GM12878 (cell line): ENCODE data around the gene AKR1A1. TPM values are rescaled to one million over a fixed set of nuclear protein-coding genes. Genes with fewer than 3 reads are reported as not detected.
"Not testable (repeated sequence)": the region's sequence is repeated elsewhere in the genome, so short reads cannot be mapped to it uniquely, and the experiment has no call there.

Experiments
- ATAC-seq: fragments of 200-7000 bp; cut with Tn5 transposase; 3 replicates; pipeline ENCODE4 v1.9.1; 2020; ENCODE audit warnings: mild to moderate bottlenecking, moderate library complexity
- BruUV-seq: library from RNA; stranded (reverse); fragments of 400-500 nt; replicated peaks from 2 replicates; lab custom pipeline; 2021; lab: Mats Ljungman, UMichigan
- CTCF ChIA-PET: fragments of 300-600 bp; sonication (Branson Sonifier 250); formaldehyde crosslinking; extraction: SDS; loops from one replicate; lab custom pipeline; 2021; ENCODE audit warnings: inconsistent platforms; lab: Yijun Ruan, JAX
- POLR2A ChIA-PET: fragments of 350-600 bp; formaldehyde crosslinking; extraction: SDS; loops from one replicate; lab custom pipeline; 2021; ENCODE audit warnings: inconsistent platforms; lab: Charles Lee
- RAD21 ChIA-PET: fragments of 300-600 bp; sonication (Branson Sonifier 250); formaldehyde crosslinking; loops from one replicate; lab custom pipeline; 2023; ENCODE audit warnings: antibody characterized with exemption; ENCODE audit not compliant: unreplicated experiment; lab: Charles Lee
- SMC1A ChIA-PET: fragments of 300-600 bp; sonication (Branson Sonifier 250); formaldehyde crosslinking; loops from one replicate; lab custom pipeline; 2023; ENCODE audit not compliant: unreplicated experiment, uncharacterized antibody; lab: Charles Lee
- DNase-seq: peaks from one replicate; pipeline ENCODE4 v3.0.0-alpha.2; 2011; ENCODE audit warnings: low read depth, low spot score
- FAIRE-seq: peaks from 3 replicates; lab custom pipeline; 2011; peaks lifted over from hg19 to GRCh38; lab: Jason Lieb, UNC
- H2AFZ ChIP-seq: 2 replicates; pipeline ENCODE4 v1.6.0; 2011; ENCODE audit warnings: low read depth, low read length, control low read depth; ENCODE audit not compliant: control insufficient read depth
- H3K27ac ChIP-seq: 2 replicates; pipeline ENCODE4 v1.5.1; 2011; ENCODE audit warnings: control low read depth; ENCODE audit not compliant: control insufficient read depth, insufficient read depth
- H3K27me3 ChIP-seq, 2 experiments: replicated peaks in 1 of 2; 2 replicates each; pipeline versions ENCODE4 v1.6.0 to v1.6.1; 2011; ENCODE audit warnings: low read length in 1 of 2; ENCODE audit not compliant: control insufficient read depth in 2 of 2, insufficient read depth in 2 of 2
- H3K36me3 ChIP-seq, 2 experiments: 2 replicates each; pipeline ENCODE4 v1.5.1; 2011; ENCODE audit warnings: low read length in 1 of 2; ENCODE audit not compliant: control insufficient read depth in 2 of 2, insufficient read depth in 2 of 2
- H3K4me1 ChIP-seq: 2 replicates; pipeline ENCODE4 v1.6.1; 2011; ENCODE audit warnings: mild to moderate bottlenecking, low read length, moderate library complexity, mixed read lengths; ENCODE audit not compliant: control insufficient read depth, insufficient read depth
- H3K4me2 ChIP-seq: 2 replicates; pipeline ENCODE4 v1.6.0; 2011; ENCODE audit warnings: control low read depth; ENCODE audit not compliant: control insufficient read depth, insufficient read depth
- H3K4me3 ChIP-seq: fragments of 200-600 bp; sonication (generic); 2 replicates; pipeline ENCODE4 v1.5.1; 2016
- H3K79me2 ChIP-seq: 2 replicates; pipeline ENCODE4 v1.6.0; 2011; ENCODE audit warnings: low read length; ENCODE audit not compliant: control insufficient read depth, insufficient read depth
- H3K9ac ChIP-seq: 2 replicates; pipeline ENCODE4 v1.8.0; 2011; ENCODE audit warnings: low read length, control low read depth, mixed read lengths; ENCODE audit not compliant: control insufficient read depth, insufficient read depth
- H3K9me3 ChIP-seq: replicated peaks from 3 replicates; pipeline ENCODE4 v1.5.1; 2011; ENCODE audit warnings: mild to moderate bottlenecking, low read length; ENCODE audit not compliant: control insufficient read depth, insufficient read depth
- H4K20me1 ChIP-seq: 2 replicates; pipeline ENCODE4 v1.6.0; 2011; ENCODE audit not compliant: control insufficient read depth, insufficient read depth
- BRCA1 ChIP-seq: IDR thresholded peaks from 2 replicates; pipeline ENCODE4 v1.6.1; 2011; ENCODE audit warnings: low read depth, low read length, improper control_type of control experiment
- GATAD2B ChIP-seq: fragments of 450-650 bp; conservative IDR thresholded peaks from 2 replicates; pipeline ENCODE4 v1.6.1; 2017; ENCODE audit warnings: low read depth, mild to moderate bottlenecking, moderate library complexity
- HDGF ChIP-seq: fragments of 450-650 bp; IDR thresholded peaks from 2 replicates; pipeline ENCODE4 v1.6.1; 2016; ENCODE audit warnings: antibody characterized with exemption
- NKRF ChIP-seq: fragments of 450-650 bp; conservative IDR thresholded peaks from 2 replicates; pipeline ENCODE4 v1.6.1; 2017; ENCODE audit warnings: mild to moderate bottlenecking, moderate library complexity
- REST ChIP-seq: IDR thresholded peaks from 2 replicates; pipeline ENCODE4 v1.6.1; 2012; ENCODE audit warnings: mild to moderate bottlenecking, low read depth, low read length
- ZBTB40 ChIP-seq: fragments of 450-650 bp; IDR thresholded peaks from 2 replicates; pipeline ENCODE4 v1.6.1; 2016; ENCODE audit warnings: mild to moderate bottlenecking, moderate library complexity, borderline replicate concordance
- WGBS: methylation state at CpG from one replicate; pipeline ENCODE4 v1.1.6; 2016; ENCODE audit warnings: low lambda C conversion rate; ENCODE audit not compliant: insufficient replicate concordance, insufficient coverage; ENCODE audit errors: missing lambda C conversion rate; 5-methylcytosine and 5-hydroxymethylcytosine counted together
- in situ Hi-C: fragments of 300-500 bp; cut with MboI; formaldehyde crosslinking; loops from 9 replicates; pipeline ENCODE4 v1.14.3; 2018; ENCODE audit warnings: mixed read lengths
- intact Hi-C: fragments of 100-400 bp; cut with micrococcal nuclease; formaldehyde crosslinking; loops from one replicate; pipeline ENCODE4 v1.14.2; 2022; ENCODE audit not compliant: unreplicated experiment
- polyA plus RNA-seq, 11 experiments: library from polyadenylated mRNA; depleted of rRNA in 4 of 11; unstranded in 6 of 11; stranded (reverse) in 5 of 11; fragments of >200 nt; fragmentation: Nextera tagmentation in 4 of 11; fragmentation: Illumina TruSeq in 1 of 11; extraction: Ambion mirVana in 4 of 11; extraction: Trizol in 1 of 11; gene quantifications; 1 replicate in 1 of 11; 2 replicates in 10 of 11; pipeline versions ENCODE4 v1.2.1 to v1.2.3, GENCODE V29; 2011 to 2016; ENCODE audit warnings: inconsistent platforms in 2 of 11, missing spikeins in 2 of 11, low read depth in 1 of 11
- total RNA-seq, 4 experiments: library from RNA; depleted of rRNA in 3 of 4; stranded (reverse); fragments of >200 nt in 3 of 4; fragmentation: Illumina TruSeq in 1 of 4; extraction: Trizol in 1 of 4; gene quantifications; 2 replicates each; pipeline versions ENCODE4 v1.2.1 to v1.2.3, GENCODE V29; 2013 to 2021

The AKR1A1 gene
- total and polyA plus RNA-seq, 10 of the 15 experiments (the other 5 are each of a cell fraction or from before 2014, with no cell fraction given), result 187 to 335 (median 241) TPM

GRCh38 chr1:45596765-45597164 lies 46.1 kb downstream of the AKR1A1 start:
- 0 out of 2 replicates have a peak, but pooled peaks have one; percentile 65 for TF ChIP-seq HDGF
- FAIRE-seq, H3K4me1 ChIP-seq, H3K36me3 ChIP-seq, H3K4me2 ChIP-seq, SMC1A ChIA-PET, BruUV-seq, RAD21 ChIA-PET, in situ Hi-C loops, H3K27me3 ChIP-seq, H3K9me3 ChIP-seq, H4K20me1 ChIP-seq, H3K27ac ChIP-seq, H3K9ac ChIP-seq, H2AFZ ChIP-seq, H3K4me3 ChIP-seq, ATAC-seq, DNase-seq, intact Hi-C loops, CTCF ChIA-PET: not testable (repeated sequence)
- peaks cover 40% of the 10 kb centered on the region for H3K79me2 ChIP-seq
- 97% methylated on average over 8 of the region's 8 CpGs for WGBS
- POLR2A ChIA-PET, result interaction anchor here (0.6 kb wide), 2 partner anchors 59 to 102 kb away, joined by 3 to 5 read pairs; no protein-coding TSS in a partner anchor

- in situ Hi-C loops, result no loop called here
- intact Hi-C loops, result no loop called here
- ChIA-PET RAD21 (interaction anchor here (0.5 to 1.1 kb wide), 2 partner anchors 41 to 278 kb away, joined by 3 read pairs; no protein-coding TSS in a partner anchor), SMC1A (interaction anchor here (0.6 to 0.9 kb wide), 2 partner anchors 91 to 103 kb away, joined by 3 to 4 read pairs; no protein-coding TSS in a partner anchor), CTCF (interaction anchor here (0.5 kb wide), 1 partner anchor 169 kb away, joined by 3 read pairs; no protein-coding TSS in a partner anchor), POLR2A (interaction anchor here (1.3 kb wide), 1 partner anchor 21 kb away, joined by 7 read pairs; no protein-coding TSS in a partner anchor)
- Histone ChIP-seq H3K4me2 (no peak overlapping the region), H3K36me3 (peaks cover 9 to 16% of the 10 kb centered on the region in 2 experiments; a peak in 3 of 4 replicates), H3K9ac (no peak overlapping the region), H2AFZ (no peak overlapping the region), H3K27me3 (no peaks in the 10 kb centered on the region), H3K9me3 (no peaks in the 10 kb centered on the region), H3K4me3 (no peak overlapping the region), H3K4me1 (peaks cover 12% of the 10 kb centered on the region), H3K27ac (no peak overlapping the region), H3K79me2 (peaks cover 12% of the 10 kb centered on the region), H4K20me1 (no peaks in the 10 kb centered on the region)
- no peak for ATAC-seq
- WGBS, result 95% methylated on average over 2 of the region's 2 CpGs
- DNase-seq, result no peak
- peak; percentile 31 for FAIRE-seq
- no TSS peak for BruUV-seq
- TF ChIP-seq ZBTB40, result no peak
- TF ChIP-seq BRCA1, result no peak
- no peak for TF ChIP-seq GATAD2B
- TF ChIP-seq REST, result no peak
- TF ChIP-seq NKRF, result no peak
Measured at GRCh38 chr1:45604239-45604638, 53.6 kb downstream of the AKR1A1 start.
